ENCODE measurements around the gene PIK3R1.
A peak's percentile ranks its signal among the peaks of the same experiment; 100 is the strongest.

Gene PIK3R1

DNA sequence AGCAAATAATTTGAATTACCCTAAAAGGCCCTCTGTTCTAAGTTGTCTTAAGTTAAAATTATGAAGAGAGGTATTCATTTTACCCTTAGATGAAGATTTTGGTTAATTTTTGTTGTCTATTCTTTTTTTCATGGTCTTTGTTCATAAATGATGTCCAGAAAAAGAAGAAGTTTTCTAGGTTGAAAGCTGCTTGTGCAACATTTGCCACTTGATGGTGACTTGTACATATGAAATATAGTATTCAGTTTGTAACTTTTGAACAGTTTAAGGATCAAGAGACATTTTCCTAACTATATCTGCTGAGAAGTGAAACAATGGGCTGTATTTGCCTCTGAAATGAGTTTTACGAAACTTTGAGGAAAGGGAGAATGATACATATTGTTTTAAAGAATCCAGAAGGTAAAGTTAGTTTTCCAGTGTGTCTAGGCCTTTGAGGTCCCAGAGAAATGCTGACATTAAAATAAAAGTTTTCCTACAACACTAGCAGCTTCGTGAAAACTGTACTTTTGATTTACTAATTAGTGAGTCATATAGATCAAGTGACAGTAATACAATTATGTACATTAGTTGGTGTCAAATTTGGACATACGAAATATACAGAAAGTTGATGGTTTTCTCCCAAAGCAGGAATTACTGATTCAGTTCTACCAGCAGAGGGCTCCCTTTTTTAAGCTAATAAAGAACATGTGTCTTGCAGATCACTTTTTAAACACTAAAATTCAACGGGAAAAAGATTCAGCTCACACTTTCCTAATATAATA, 70.5 kb downstream of the PIK3R1 start:
- Histone ChIP-seq H4K20me1 (ENCODE audit: insufficient read depth, low read length) (0 out of 2 replicates have a peak, but pooled peaks cover 3% of the 10 kb centered on the region), H3K36me3 (replicated peaks; ENCODE audit: low read depth, low read length) (peaks cover 2% of the 10 kb centered on the region), H3K27ac (ENCODE audit: low read length) (no peak overlapping the region), H3K79me2 (ENCODE audit: low read length) (no peaks in the 10 kb centered on the region; the same call in 1 of the 2 replicates), H3K9me3 (ENCODE audit: insufficient read depth, low read length) (no peaks in the 10 kb centered on the region), H3K27me3 (ENCODE audit: low read depth, low read length) (no peaks in the 10 kb centered on the region), H3K4me1 (ENCODE audit: low read length) (peaks cover 9% of the 10 kb centered on the region), H2AFZ (ENCODE audit: low read depth, low read length) (no peak overlapping the region), H3K9ac (ENCODE audit: low read length) (no peak overlapping the region), H3K4me3 (ENCODE audit: low read length) (no peak overlapping the region), H3K4me2 (ENCODE audit: low read length) (no peak overlapping the region)
- TF ChIP-seq, protein P1, sequence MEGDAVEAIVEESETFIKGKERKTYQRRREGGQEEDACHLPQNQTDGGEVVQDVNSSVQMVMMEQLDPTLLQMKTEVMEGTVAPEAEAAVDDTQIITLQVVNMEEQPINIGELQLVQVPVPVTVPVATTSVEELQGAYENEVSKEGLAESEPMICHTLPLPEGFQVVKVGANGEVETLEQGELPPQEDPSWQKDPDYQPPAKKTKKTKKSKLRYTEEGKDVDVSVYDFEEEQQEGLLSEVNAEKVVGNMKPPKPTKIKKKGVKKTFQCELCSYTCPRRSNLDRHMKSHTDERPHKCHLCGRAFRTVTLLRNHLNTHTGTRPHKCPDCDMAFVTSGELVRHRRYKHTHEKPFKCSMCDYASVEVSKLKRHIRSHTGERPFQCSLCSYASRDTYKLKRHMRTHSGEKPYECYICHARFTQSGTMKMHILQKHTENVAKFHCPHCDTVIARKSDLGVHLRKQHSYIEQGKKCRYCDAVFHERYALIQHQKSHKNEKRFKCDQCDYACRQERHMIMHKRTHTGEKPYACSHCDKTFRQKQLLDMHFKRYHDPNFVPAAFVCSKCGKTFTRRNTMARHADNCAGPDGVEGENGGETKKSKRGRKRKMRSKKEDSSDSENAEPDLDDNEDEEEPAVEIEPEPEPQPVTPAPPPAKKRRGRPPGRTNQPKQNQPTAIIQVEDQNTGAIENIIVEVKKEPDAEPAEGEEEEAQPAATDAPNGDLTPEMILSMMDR (IDR thresholded peaks at IDR 0.05; ENCODE audit: low read depth, low read length), result peak; percentile 77
- no peak for TF ChIP-seq EZH2phosphoT487 (IDR thresholded peaks at IDR 0.05; ENCODE audit: low read depth)

DNA sequence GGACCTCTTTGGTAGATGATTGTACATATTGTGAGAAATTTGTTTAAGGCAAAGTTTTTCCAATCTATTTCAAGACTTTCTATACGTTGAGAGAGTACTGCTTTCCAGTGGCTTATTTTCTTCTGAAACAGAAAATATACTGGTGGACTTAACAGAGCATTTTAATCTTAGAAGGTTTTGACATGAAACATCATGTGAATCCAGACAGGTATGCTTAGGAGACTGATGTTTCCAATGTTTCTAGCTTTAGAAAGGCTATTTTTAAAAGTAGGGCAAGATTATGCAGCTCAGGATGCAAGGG, 71.0 kb downstream of the PIK3R1 start:
- H3K36me3 ChIP-seq (replicated peaks; ENCODE audit: low read depth, low read length), result peaks cover 2% of the 10 kb centered on the region
- H3K4me3 ChIP-seq (ENCODE audit: low read length), result no peak overlapping the region
- no peaks in the 10 kb centered on the region for H3K9me3 ChIP-seq (ENCODE audit: insufficient read depth, low read length)
- H3K27ac ChIP-seq (ENCODE audit: low read length), result no peak overlapping the region
- no peak overlapping the region for H3K9ac ChIP-seq (ENCODE audit: low read length)
- no peak overlapping the region for H2AFZ ChIP-seq (ENCODE audit: low read depth, low read length)
- TF ChIP-seq, protein P1 (IDR thresholded peaks at IDR 0.05; ENCODE audit: low read depth, low read length), result no peak
- no peak for TF ChIP-seq EZH2phosphoT487 (IDR thresholded peaks at IDR 0.05; ENCODE audit: low read depth)
- no peaks in the 10 kb centered on the region for H3K27me3 ChIP-seq (ENCODE audit: low read depth, low read length)
- 0 out of 2 replicates have a peak, but pooled peaks cover 3% of the 10 kb centered on the region for H4K20me1 ChIP-seq (ENCODE audit: insufficient read depth, low read length)
- H3K4me1 ChIP-seq (ENCODE audit: low read length), result peaks cover 9% of the 10 kb centered on the region
- no peak overlapping the region for H3K4me2 ChIP-seq (ENCODE audit: low read length)
- H3K79me2 ChIP-seq (ENCODE audit: low read length), result no peaks in the 10 kb centered on the region; the same call in 1 of the 2 replicates

DNA sequence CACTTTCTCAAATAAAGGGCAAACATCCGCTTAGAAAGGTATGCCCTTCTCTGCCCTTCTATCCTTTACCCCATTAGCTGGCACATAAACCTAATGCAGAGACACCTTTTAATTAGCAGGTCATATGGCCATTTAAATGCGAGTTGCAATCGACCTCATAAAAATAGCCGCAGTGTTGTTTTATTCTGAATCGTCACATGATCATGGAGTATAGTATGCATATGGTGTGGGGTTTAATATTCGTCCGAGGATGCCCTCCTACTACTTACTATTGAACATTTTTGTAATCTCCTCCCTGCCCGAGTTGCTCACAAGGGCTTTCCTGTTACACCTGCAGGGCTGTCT, 72.0 kb downstream of the PIK3R1 start:
- Histone ChIP-seq H3K4me2 (ENCODE audit: low read length) (peak overlapping the region; percentile 82), H3K4me1 (ENCODE audit: low read length) (peaks cover 9% of the 10 kb centered on the region)

More for the DNA sequence above, 72.0 kb downstream of the PIK3R1 start:
- H4K20me1 ChIP-seq (ENCODE audit: insufficient read depth, low read length), result 0 out of 2 replicates have a peak, but pooled peaks cover 3% of the 10 kb centered on the region
- H3K4me3 ChIP-seq (ENCODE audit: low read length), result peak overlapping the region; percentile 86
- no peak overlapping the region for H2AFZ ChIP-seq (ENCODE audit: low read depth, low read length)
- no peaks in the 10 kb centered on the region; the same call in 1 of the 2 replicates for H3K79me2 ChIP-seq (ENCODE audit: low read length)
- TF ChIP-seq, protein P1 (IDR thresholded peaks at IDR 0.05; ENCODE audit: low read depth, low read length), result no peak
- TF ChIP-seq EZH2phosphoT487 (IDR thresholded peaks at IDR 0.05; ENCODE audit: low read depth), result no peak
- no peaks in the 10 kb centered on the region for H3K9me3 ChIP-seq (ENCODE audit: insufficient read depth, low read length)
- no peaks in the 10 kb centered on the region for H3K36me3 ChIP-seq (replicated peaks; ENCODE audit: low read depth, low read length)
- H3K27me3 ChIP-seq (ENCODE audit: low read depth, low read length), result no peaks in the 10 kb centered on the region
- no peak overlapping the region for H3K9ac ChIP-seq (ENCODE audit: low read length)
- H3K27ac ChIP-seq (ENCODE audit: low read length), result no peak overlapping the region
